Neural crest cell (in vitro differentiated cells): Measurements from ENCODE around the gene KRT6B. TPM values are rescaled to one million over a fixed set of nuclear protein-coding genes. Genes with fewer than 3 reads are reported as not detected.
"Not testable (repeated sequence)": the region's sequence is repeated elsewhere in the genome, so short reads cannot be mapped to it uniquely, and the experiment has no call there.

Source experiments
- DNase-seq: peaks from one replicate; pipeline ENCODE4 v3.0.0; 2021; ENCODE audit warnings: low read depth, mixed read lengths, low spot score
- H3K27ac Mint-ChIP-seq: one replicate; pipeline ENCODE4 v1.8.0; 2021; ENCODE audit warnings: mild to moderate bottlenecking, mixed read lengths; ENCODE audit not compliant: unreplicated experiment
- H3K27me3 Mint-ChIP-seq: 2 replicates; pipeline ENCODE4 v1.8.0; 2021; ENCODE audit warnings: low read depth, mild to moderate bottlenecking, mixed read lengths
- H3K36me3 Mint-ChIP-seq: 2 replicates; pipeline ENCODE4 v1.8.0; 2021; ENCODE audit warnings: low read depth, mild to moderate bottlenecking, mixed read lengths
- H3K4me1 Mint-ChIP-seq: 2 replicates; pipeline ENCODE4 v1.8.0; 2021; ENCODE audit warnings: mixed read lengths
- H3K4me3 Mint-ChIP-seq: one replicate; pipeline ENCODE4 v1.8.0; 2021; ENCODE audit warnings: mild to moderate bottlenecking, mixed read lengths
- H3K9me3 Mint-ChIP-seq: 2 replicates; pipeline ENCODE4 v1.8.0; 2021; ENCODE audit warnings: mixed read lengths
- CTCF ChIP-seq: fragments of 200-600 bp; sonication (generic); conservative IDR thresholded peaks from 2 replicates; pipeline ENCODE4 v1.5.0; 2021; ENCODE audit warnings: antibody characterized with exemption, mild to moderate bottlenecking
- total RNA-seq: library from RNA; stranded (reverse); gene quantifications from 2 replicates; pipeline ENCODE4 v1.2.1, GENCODE V29; 2021

The KRT6B gene
- total RNA-seq, 1 donor from 2014 or later: not detected

GRCh38 chr12:52496590-52497071 is 44.7 kb upstream of the KRT6B start:
- H3K4me3 Mint-ChIP-seq: no peak overlapping the region
- no peaks in the 10 kb centered on the region for H3K36me3 Mint-ChIP-seq
- H3K4me1 Mint-ChIP-seq: no peaks in the 10 kb centered on the region
- H3K9me3 Mint-ChIP-seq: no peaks in the 10 kb centered on the region
- H3K27ac Mint-ChIP-seq: no peak overlapping the region
- TF ChIP-seq CTCF: no peak
- DNase-seq: no peak
- H3K27me3 Mint-ChIP-seq: peaks cover 30% of the 10 kb centered on the region

GRCh38 chr12:52496054-52496453 is 44.1 kb upstream of the KRT6B start:
- Mint-ChIP-seq H3K9me3 (no peaks in the 10 kb centered on the region), H3K4me1 (no peaks in the 10 kb centered on the region), H3K36me3 (no peaks in the 10 kb centered on the region), H3K27me3 (peaks cover 35% of the 10 kb centered on the region), H3K27ac (no peak overlapping the region), H3K4me3 (no peak overlapping the region)
- TF ChIP-seq CTCF: no peak
- no peak for DNase-seq

GRCh38 chr12:52495389-52495788 is 43.4 kb upstream of the KRT6B start:
- no peak overlapping the region for H3K4me3 Mint-ChIP-seq
- H3K4me1 Mint-ChIP-seq: no peaks in the 10 kb centered on the region
- H3K9me3 Mint-ChIP-seq: no peaks in the 10 kb centered on the region
- no peaks in the 10 kb centered on the region for H3K36me3 Mint-ChIP-seq
- no peak for TF ChIP-seq CTCF
- DNase-seq: no peak
- H3K27ac Mint-ChIP-seq: no peak overlapping the region
- peaks cover 40% of the 10 kb centered on the region for H3K27me3 Mint-ChIP-seq

- no peaks in the 10 kb centered on the region for H3K36me3 Mint-ChIP-seq
- TF ChIP-seq CTCF: no peak
- H3K4me1 Mint-ChIP-seq: no peaks in the 10 kb centered on the region
Measured at GRCh38 chr12:52494518-52494917, 42.6 kb upstream of the KRT6B start.

GRCh38 chr12:52494100-52494499 is 42.2 kb upstream of the KRT6B start:
- TF ChIP-seq CTCF: no peak
- H3K36me3 Mint-ChIP-seq: no peaks in the 10 kb centered on the region
- no peaks in the 10 kb centered on the region for H3K4me1 Mint-ChIP-seq
- peaks cover 45% of the 10 kb centered on the region for H3K27me3 Mint-ChIP-seq
- H3K4me3 Mint-ChIP-seq: no peak overlapping the region
- H3K9me3 Mint-ChIP-seq: no peaks in the 10 kb centered on the region
- DNase-seq: no peak
- H3K27ac Mint-ChIP-seq: no peak overlapping the region

More at GRCh38 chr12:52494518-52494917, 42.6 kb upstream of the KRT6B start:
- H3K4me3 Mint-ChIP-seq: no peak overlapping the region
- no peaks in the 10 kb centered on the region for H3K9me3 Mint-ChIP-seq
- no peak for DNase-seq
- no peak overlapping the region for H3K27ac Mint-ChIP-seq
- peaks cover 45% of the 10 kb centered on the region for H3K27me3 Mint-ChIP-seq

GRCh38 chr12:52493172-52493571 is 41.2 kb upstream of the KRT6B start, which contains the start of gene KRT6A:
Gene KRT6A, minus strand, starts transcription at chr12:52493257. Its CDS starts 69 bp downstream, at chr12:52493188.
- DNase-seq: no peak
- Mint-ChIP-seq H3K9me3 (no peaks in the 10 kb centered on the region), H3K4me3 (no peak within 1 kb of the TSS), H3K36me3 (no peaks in the 10 kb centered on the region), H3K27me3 (peaks cover 49% of the 10 kb centered on the region), H3K27ac (no peak within 1 kb of the TSS), H3K4me1 (no peaks in the 10 kb centered on the region)
- no peak for TF ChIP-seq CTCF

- H3K4me1 Mint-ChIP-seq, DNase-seq, H3K27ac Mint-ChIP-seq, H3K9me3 Mint-ChIP-seq, H3K36me3 Mint-ChIP-seq, H3K4me3 Mint-ChIP-seq: not testable (repeated sequence)
- peaks cover 46% of the 10 kb centered on the region for H3K27me3 Mint-ChIP-seq
Measured at GRCh38 chr12:52492405-52492804, 40.5 kb upstream of the KRT6B start.

GRCh38 chr12:52491495-52491894 is 39.5 kb upstream of the KRT6B start:
- not testable (repeated sequence) for DNase-seq

More at GRCh38 chr12:52491495-52491894, 39.5 kb upstream of the KRT6B start:
- not testable (repeated sequence) for H3K36me3 Mint-ChIP-seq, H3K4me3 Mint-ChIP-seq, H3K9me3 Mint-ChIP-seq, H3K4me1 Mint-ChIP-seq, H3K27ac Mint-ChIP-seq
- H3K27me3 Mint-ChIP-seq: peaks cover 50% of the 10 kb centered on the region
